Panc1 (cell line): Measurements from ENCODE around the gene CDK14.

ENCODE experiments used
- CTCF ChIP-seq: fragments of 450-650 bp; IDR thresholded peaks from 2 replicates; pipeline ENCODE4 v1.5.1; 2017; ENCODE audit warnings: mild to moderate bottlenecking
- POLR2AphosphoS5 ChIP-seq: IDR thresholded peaks from 2 replicates; pipeline ENCODE4 v1.6.1; 2012; ENCODE audit warnings: mild to moderate bottlenecking, low read depth, low read length, moderate library complexity

- TF ChIP-seq CTCF (no peak), POLR2AphosphoS5 (no peak)
Measured at GRCh38 chr7:91194841-91195240, 598.7 kb downstream of the CDK14 start.
